Activated B cell treated with CpG ODN at 0.5 μM for 24 hours (primary cell): ENCODE results near the gene DLG2. TPM values are rescaled to one million over a fixed set of nuclear protein-coding genes. Genes with fewer than 3 reads are reported as not detected.

Experiments
- ATAC-seq: fragments of 200-7000 bp; cut with Tn5 transposase; one replicate; pipeline ENCODE4 v1.10.0; 2021; ENCODE audit warnings: low read depth, mild to moderate bottlenecking, moderate library complexity
- CTCF ChIA-PET: fragments of 350-600 bp; sonication (Branson Sonifier 250); formaldehyde crosslinking; loops from one replicate; lab custom pipeline; 2021; ENCODE audit warnings: antibody characterized with exemption; lab: Charles Lee
- POLR2A ChIA-PET: fragments of 350-600 bp; sonication (Branson Sonifier 250); formaldehyde crosslinking; loops from one replicate; lab custom pipeline; 2021; ENCODE audit warnings: antibody characterized with exemption; lab: Charles Lee
- DNase-seq: peaks from one replicate; pipeline ENCODE4 v3.0.0; 2022
- H3K27ac Mint-ChIP-seq: one replicate; pipeline ENCODE4 v1.8.0; 2020; ENCODE audit warnings: mixed read lengths
- H3K27me3 Mint-ChIP-seq: one replicate; pipeline ENCODE4 v1.8.0; 2021; ENCODE audit warnings: mixed read lengths
- H3K36me3 Mint-ChIP-seq: one replicate; pipeline ENCODE4 v1.8.0; 2021; ENCODE audit warnings: low read depth, mixed read lengths
- H3K4me1 Mint-ChIP-seq: one replicate; pipeline ENCODE4 v1.8.0; 2021; ENCODE audit warnings: mixed read lengths
- H3K4me3 Mint-ChIP-seq: one replicate; pipeline ENCODE4 v1.8.0; 2020; ENCODE audit warnings: mild to moderate bottlenecking, mixed read lengths
- H3K9me3 Mint-ChIP-seq: one replicate; pipeline ENCODE4 v1.8.0; 2020; ENCODE audit warnings: mixed read lengths
- CTCF ChIP-seq: fragments of 200-600 bp; IDR thresholded peaks from one replicate; pipeline ENCODE4 v1.8.0; 2022; ENCODE audit warnings: antibody characterized with exemption, mild to moderate bottlenecking
- intact Hi-C: fragments of 100-400 bp; cut with micrococcal nuclease; formaldehyde crosslinking; loops from one replicate; pipeline ENCODE4 v1.15.1; 2024
- total RNA-seq: library from RNA; stranded (reverse); gene quantifications from 2 replicates; pipeline ENCODE4 v1.2.3, GENCODE V29; 2022

Gene DLG2
- total RNA-seq, 1 donor from 2014 or later, result 2.7 TPM

- ATAC-seq, result no peak
- no peak for TF ChIP-seq CTCF
- no peaks in the 10 kb centered on the region for H3K9me3 Mint-ChIP-seq
- H3K4me1 Mint-ChIP-seq, result no peaks in the 10 kb centered on the region
- H3K27ac Mint-ChIP-seq, result no peak overlapping the region
- ChIA-PET POLR2A (no interaction called here), CTCF (no interaction called here)
- H3K36me3 Mint-ChIP-seq, result no peaks in the 10 kb centered on the region
- H3K27me3 Mint-ChIP-seq, result peaks cover 3% of the 10 kb centered on the region
- intact Hi-C loops, result no loop called here
- no peak for DNase-seq
- H3K4me3 Mint-ChIP-seq, result no peak overlapping the region
Observed at GRCh38 chr11:84414920-84415319, 1212.2 kb downstream of the DLG2 start.

- intact Hi-C loops, result no loop called here
- DNase-seq, result no peak
- CTCF ChIA-PET, result no interaction called here
- H3K9me3 Mint-ChIP-seq, result no peaks in the 10 kb centered on the region
- ATAC-seq, result no peak
- H3K27ac Mint-ChIP-seq, result no peak overlapping the region
- POLR2A ChIA-PET, result no interaction called here
- H3K27me3 Mint-ChIP-seq, result peaks cover 3% of the 10 kb centered on the region
- H3K4me1 Mint-ChIP-seq, result no peaks in the 10 kb centered on the region
- no peaks in the 10 kb centered on the region for H3K36me3 Mint-ChIP-seq
- no peak overlapping the region for H3K4me3 Mint-ChIP-seq
- no peak for TF ChIP-seq CTCF
Observed at GRCh38 chr11:84413549-84413948, 1213.6 kb downstream of the DLG2 start.

DNA sequence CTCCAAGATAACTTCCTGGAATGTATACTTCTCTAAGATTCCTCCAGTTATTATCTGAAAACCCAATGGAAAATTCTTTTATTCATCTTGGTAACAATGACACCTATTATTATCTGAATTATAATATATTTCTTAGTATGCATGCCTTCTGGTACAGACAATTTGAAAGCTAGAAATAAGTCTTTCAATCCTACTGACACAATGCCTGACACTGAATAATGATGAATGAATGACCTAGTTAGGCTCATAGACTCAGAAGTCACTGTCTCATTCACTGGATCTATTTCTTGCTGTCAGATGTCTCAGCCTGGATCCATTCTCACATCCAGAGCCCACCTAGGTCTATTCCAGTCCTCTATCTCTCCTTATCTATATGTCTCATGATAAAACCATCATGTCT is 1214.3 kb downstream of the DLG2 start:
- no peak for TF ChIP-seq CTCF
- ATAC-seq (no peak), DNase-seq (no peak)
- intact Hi-C loops, result no loop called here
- no peaks in the 10 kb centered on the region for H3K4me1 Mint-ChIP-seq
- no peaks in the 10 kb centered on the region for H3K9me3 Mint-ChIP-seq
- H3K27ac Mint-ChIP-seq, result no peak overlapping the region
- ChIA-PET POLR2A (no interaction called here), CTCF (no interaction called here)
- H3K36me3 Mint-ChIP-seq, result no peaks in the 10 kb centered on the region
- H3K27me3 Mint-ChIP-seq, result peaks cover 3% of the 10 kb centered on the region
- H3K4me3 Mint-ChIP-seq, result no peak overlapping the region

DNA sequence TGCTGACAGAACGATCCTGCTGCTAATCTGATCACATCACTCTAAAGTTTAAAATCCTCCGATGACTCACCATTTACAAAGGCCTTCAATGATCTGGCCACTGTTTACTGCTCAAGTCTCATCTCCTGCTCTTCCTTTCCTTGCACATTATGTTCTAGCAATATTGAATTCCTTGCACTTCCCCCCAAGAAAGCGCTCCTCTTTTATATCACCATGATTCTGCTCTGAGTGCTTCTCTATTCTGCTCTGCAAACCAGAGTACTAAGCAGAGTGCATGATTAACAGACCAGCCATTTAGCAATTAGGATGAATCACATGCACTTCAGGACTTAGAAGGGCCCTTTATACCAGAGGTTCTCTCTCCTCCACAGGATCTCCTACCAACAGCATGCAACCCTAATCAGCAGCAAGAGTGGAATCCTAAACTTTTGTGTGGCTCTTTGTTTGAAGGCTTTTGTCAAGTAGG is 1218.2 kb downstream of the DLG2 start:
- POLR2A ChIA-PET, result no interaction called here
- Mint-ChIP-seq H3K4me3 (no peak overlapping the region), H3K36me3 (no peaks in the 10 kb centered on the region), H3K27ac (no peak overlapping the region), H3K27me3 (peaks cover 3% of the 10 kb centered on the region), H3K9me3 (no peaks in the 10 kb centered on the region), H3K4me1 (no peaks in the 10 kb centered on the region)
- CTCF ChIA-PET, result no interaction called here
- no peak for ATAC-seq
- no peak for DNase-seq
- intact Hi-C loops, result no loop called here
- no peak for TF ChIP-seq CTCF

GRCh38 chr11:84407091-84407490 is 1220.1 kb downstream of the DLG2 start:
- Mint-ChIP-seq H3K27ac (no peak overlapping the region), H3K4me1 (no peaks in the 10 kb centered on the region), H3K4me3 (no peak overlapping the region), H3K9me3 (no peaks in the 10 kb centered on the region), H3K27me3 (peaks cover 3% of the 10 kb centered on the region), H3K36me3 (no peaks in the 10 kb centered on the region)
- TF ChIP-seq CTCF, result no peak
- no peak for DNase-seq
- ChIA-PET CTCF (no interaction called here), POLR2A (no interaction called here)
- intact Hi-C loops, result no loop called here
- ATAC-seq, result no peak
